NCI-H1105 (cell line): ENCODE measurements around the gene OR1I1.

Experiments used
- DNase-seq: peaks from one replicate; lab custom pipeline; 2025; lab: John Stamatoyannopoulos, UW

Gene OR1I1

DNA sequence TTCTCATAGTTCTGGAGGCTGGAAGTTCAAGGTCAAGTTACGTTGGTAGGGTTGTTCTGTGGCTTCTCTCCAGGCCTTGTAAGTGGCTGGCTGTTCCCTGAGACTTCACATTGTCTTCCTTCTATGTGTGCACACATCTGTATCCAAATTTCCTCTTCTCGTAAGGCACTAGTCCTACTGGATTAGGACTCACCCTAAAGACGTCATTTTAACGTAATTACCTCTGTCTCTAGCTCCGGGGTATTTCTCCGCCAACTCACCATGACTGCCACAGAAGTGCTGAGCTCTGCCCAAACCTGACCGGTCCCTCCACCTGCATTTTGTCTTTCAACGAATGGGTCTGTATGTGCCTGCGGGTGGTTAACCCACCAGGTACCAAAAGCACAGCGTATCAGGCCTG lies 16.4 kb downstream of the OR1I1 start:
- no peak for DNase-seq

DNA sequence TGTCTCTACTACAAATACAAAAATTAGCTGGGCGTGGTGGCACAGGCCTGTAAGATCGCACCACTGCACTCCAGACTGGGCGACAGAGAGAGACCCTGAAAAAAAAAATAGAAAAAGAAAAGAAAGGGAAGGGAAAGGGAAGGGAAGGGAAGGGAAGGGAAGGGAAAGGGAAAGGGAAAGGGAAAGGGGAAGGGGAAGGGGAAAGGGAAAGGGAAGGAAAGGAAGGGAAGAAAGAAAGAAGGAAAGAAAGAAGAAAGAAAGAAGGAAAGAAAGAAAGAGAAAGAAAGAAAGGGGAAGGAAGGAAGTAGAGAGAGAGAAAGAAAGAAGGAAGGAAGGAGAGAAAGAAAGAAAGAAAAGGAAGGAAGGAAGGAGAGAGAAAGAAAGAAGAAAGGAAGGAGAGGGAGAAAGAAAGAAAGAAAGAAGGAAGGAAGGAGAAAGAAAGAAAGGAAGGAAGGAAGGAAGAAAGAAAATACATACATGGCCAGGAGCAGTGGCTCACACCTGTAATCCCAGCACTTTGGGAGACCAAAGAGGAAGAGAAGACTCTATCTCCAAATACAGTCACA lies 17.1 kb downstream of the OR1I1 start:
- DNase-seq: no peak

DNA sequence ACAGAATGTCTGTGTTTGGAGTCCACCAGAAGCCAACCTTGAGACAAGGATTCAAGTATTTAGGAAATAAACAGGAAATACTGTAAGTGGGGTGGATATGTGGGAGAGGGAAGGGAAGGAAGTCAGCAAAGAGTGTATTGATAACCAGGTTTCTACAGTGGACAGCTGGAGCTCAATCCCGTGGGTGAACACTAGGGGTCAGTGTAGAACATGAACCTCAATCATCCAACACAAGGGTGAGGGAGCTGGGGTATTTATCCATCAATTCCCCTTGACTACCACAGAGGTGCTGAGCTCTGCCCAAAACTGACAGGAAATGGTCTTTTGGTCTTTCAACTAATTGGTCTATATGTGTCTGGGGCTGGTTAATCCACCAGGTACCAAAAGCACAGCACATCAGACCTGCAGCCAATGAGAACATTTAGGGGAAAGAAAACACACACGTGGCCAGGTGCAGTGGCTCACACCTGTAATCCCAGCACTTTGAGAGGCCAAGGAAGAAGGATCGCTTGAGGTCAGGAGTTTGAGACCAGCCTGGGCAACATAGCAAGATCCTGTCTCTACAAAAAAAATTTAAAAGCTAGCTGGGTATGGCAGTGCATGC lies 19.6 kb downstream of the OR1I1 start:
- DNase-seq: no peak

GRCh38 chr19:15104003-15104402 lies 22.0 kb downstream of the OR1I1 start:
- DNase-seq: no peak

- no peak for DNase-seq
Observed at GRCh38 chr19:15104411-15104810, 22.4 kb downstream of the OR1I1 start.

- no peak for DNase-seq
Observed at GRCh38 chr19:15105044-15105443, 23.0 kb downstream of the OR1I1 start.

- no peak for DNase-seq
Observed at GRCh38 chr19:15107061-15108010, 25.3 kb downstream of the OR1I1 start, which contains the start of gene SYDE1. Gene SYDE1 (plus strand): TSS chr19:15107401. CDS start chr19:15107434, 33 bp downstream.

DNA sequence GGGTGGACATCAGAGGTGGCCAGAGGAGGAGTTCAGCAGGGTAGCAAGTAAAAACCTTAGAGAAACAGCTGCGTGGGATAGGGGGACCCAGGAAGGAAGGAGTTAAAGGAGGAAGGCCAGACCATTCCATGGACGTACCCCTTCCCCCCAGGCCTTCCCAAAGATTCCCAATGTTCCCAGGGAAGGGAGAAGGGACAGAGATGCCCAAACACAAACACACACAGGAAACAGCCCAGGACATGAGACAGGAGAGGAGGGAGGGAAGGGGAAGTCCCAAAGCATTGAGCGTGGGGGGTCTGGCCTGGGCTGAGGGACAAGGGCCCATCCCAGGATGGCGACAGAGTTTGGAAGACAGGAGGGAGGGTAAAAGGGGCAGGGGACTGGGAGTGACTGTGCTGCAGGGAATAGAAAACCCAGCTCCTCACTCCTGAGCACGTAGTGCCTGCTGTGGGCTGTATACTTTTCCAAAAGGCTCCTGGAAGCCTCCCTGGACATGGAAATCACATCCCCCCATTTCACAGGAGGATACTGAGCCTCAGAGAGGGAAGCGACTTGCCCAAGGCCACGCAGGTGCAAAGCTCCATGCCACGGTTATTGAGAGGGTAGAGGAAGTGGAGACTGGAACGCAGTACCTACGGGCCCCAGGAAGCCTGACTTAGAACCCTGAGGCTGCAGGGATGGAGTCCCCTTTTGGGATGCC lies 26.3 kb downstream of the OR1I1 start:
- no peak for DNase-seq

GRCh38 chr19:15108845-15109767 lies 27.1 kb downstream of the OR1I1 start:
- no peak for DNase-seq

DNA sequence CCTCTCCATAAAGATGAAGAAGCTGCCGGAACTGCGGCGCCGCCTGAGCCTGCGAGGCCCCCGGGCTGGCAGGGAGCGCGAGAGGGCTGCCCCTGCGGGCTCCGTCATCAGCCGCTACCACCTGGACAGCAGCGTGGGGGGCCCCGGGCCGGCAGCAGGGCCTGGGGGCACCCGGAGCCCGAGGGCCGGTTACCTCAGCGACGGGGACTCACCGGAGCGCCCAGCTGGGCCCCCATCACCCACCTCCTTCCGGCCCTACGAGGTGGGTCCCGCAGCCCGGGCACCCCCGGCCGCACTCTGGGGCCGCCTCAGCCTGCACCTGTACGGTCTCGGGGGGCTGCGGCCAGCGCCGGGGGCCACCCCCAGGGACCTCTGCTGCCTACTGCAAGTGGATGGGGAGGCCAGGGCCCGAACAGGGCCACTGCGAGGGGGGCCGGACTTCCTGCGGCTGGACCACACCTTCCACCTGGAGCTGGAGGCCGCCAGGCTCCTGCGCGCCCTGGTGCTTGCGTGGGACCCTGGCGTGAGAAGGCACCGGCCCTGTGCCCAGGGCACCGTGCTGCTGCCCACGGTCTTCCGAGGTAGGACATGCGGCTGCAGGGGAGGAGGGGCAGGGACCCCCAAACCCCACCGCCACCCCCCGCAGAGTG lies 27.9 kb downstream of the OR1I1 start:
- no peak for DNase-seq

DNA sequence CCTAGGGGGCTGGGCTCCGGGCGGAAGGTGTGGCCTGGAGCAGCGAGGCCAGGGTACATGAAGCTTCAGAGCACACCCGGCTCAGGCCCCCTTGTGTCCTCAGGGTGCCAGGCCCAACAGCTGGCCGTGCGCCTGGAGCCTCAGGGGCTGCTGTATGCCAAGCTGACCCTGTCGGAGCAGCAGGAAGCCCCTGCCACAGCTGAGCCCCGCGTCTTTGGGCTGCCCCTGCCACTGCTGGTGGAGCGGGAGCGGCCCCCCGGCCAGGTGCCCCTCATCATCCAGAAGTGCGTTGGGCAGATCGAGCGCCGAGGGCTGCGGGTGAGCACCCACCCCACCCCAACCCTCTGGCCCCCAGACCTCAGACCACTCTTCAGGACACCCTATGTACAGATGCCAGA lies 28.4 kb downstream of the OR1I1 start:
- no peak for DNase-seq

- no peak for DNase-seq
Observed at GRCh38 chr19:15111758-15112157, 29.7 kb downstream of the OR1I1 start.

GRCh38 chr19:15112385-15112784 lies 30.4 kb downstream of the OR1I1 start:
- no peak for DNase-seq

GRCh38 chr19:15113245-15114152 lies 31.5 kb downstream of the OR1I1 start:
- no peak for DNase-seq

DNA sequence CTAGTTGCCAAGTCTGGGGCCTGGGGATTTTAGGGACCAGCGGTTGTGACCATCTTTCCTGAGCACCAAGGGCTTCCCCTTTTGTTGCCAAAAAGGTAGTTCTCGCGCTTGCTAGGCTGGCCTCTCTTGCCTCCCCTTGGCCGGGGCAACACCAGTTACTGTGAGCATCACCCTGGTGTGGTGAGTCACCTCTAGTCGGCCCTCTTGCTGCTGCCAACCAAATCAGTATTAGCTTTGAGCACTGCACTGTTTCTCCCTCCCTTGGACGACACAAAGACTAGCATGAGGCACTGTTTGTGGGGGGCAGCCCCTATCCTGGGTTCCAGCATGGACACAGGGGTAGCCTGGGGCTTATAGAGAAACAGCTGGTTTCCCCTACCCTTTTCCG lies 32.1 kb downstream of the OR1I1 start:
- no peak for DNase-seq

DNA sequence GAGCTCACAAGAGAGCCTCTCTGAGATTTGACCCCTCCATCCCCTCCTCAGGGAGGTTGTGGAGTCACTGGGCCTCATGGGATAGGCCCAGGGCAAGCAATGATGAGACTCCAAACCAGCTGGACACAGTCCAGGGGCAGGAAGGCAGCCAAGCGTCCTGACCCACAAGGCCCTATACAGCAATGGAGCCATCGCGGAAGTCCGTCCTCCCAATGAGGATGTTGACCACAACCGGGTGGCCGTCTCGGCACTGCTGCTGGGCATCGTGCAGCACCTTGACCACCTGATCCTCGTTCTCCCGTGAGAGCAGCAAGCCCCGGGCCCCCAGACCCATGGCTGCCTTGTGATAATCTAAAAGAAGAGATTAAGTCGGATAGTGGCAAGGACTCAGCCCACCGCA lies 33.1 kb downstream of the OR1I1 start:
- DNase-seq: no peak

GRCh38 chr19:15115762-15116615 lies 34.0 kb downstream of the OR1I1 start:
- DNase-seq: no peak

DNA sequence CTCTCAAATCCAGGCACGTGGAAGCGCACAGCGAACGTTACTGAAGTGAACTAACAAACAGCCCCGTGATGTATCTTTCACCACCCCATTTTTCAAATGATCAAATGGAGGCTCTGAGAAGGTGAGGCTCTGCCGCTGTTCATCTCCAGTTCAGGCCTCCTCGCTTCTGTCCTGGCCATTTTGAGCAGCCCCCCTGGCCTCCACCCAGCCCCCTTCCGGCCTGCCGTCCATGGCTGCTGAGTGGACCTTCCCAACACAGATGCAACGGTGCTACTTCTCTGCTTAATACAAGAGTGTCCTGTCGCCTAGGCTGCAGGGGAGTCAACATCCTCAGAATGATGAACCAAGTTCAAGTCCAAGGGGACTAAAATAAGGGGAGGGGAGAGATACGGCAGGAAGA lies 34.8 kb downstream of the OR1I1 start:
- no peak for DNase-seq

DNA sequence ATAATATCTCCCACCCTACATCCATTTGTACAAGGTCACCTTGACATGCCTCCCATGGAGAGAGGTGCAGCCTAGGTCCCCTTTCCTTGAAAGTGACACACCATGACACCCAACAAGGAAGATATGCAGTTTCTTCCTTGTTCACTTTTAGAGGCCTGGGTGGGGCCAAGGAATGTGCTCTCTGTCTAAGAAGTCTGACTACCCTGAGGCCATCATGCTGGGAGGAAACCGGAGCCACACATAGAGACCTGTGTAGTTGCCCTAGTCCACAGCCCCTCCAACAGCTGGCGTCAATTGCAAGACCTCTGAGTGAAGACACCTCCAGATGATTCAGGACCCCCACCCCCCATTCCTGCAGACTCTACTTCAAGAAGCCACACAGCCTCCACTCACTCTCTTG lies 36.2 kb downstream of the OR1I1 start:
- no peak for DNase-seq
